RWPE1 (cell line): ENCODE measurements around the gene ZSCAN5B.

Experiments
- CTCF ChIA-PET: fragments of 350-600 bp; sonication (Branson Sonifier 250); formaldehyde crosslinking; extraction: SDS; loops from one replicate; lab custom pipeline; 2021; lab: Yijun Ruan, JAX
- POLR2A ChIA-PET: fragments of 400-600 bp; formaldehyde crosslinking; extraction: SDS; loops from one replicate; lab custom pipeline; 2020; ENCODE audit warnings: antibody characterized with exemption; ENCODE audit not compliant: low non-redundant PET; lab: Yijun Ruan, JAX
- DNase-seq: peaks from one replicate; pipeline ENCODE4 v3.0.0; 2012; ENCODE audit warnings: low spot score
- H3K27ac ChIP-seq: fragments of 450-650 bp; 2 replicates; pipeline ENCODE4 v1.5.1; 2017
- TF ChIP-seq, protein P1 (sequence below): fragments of 450-650 bp; conservative IDR thresholded peaks from 2 replicates; pipeline ENCODE4 v1.5.1; 2017; ENCODE audit warnings: low read depth, mild to moderate bottlenecking

Gene ZSCAN5B

DNA sequence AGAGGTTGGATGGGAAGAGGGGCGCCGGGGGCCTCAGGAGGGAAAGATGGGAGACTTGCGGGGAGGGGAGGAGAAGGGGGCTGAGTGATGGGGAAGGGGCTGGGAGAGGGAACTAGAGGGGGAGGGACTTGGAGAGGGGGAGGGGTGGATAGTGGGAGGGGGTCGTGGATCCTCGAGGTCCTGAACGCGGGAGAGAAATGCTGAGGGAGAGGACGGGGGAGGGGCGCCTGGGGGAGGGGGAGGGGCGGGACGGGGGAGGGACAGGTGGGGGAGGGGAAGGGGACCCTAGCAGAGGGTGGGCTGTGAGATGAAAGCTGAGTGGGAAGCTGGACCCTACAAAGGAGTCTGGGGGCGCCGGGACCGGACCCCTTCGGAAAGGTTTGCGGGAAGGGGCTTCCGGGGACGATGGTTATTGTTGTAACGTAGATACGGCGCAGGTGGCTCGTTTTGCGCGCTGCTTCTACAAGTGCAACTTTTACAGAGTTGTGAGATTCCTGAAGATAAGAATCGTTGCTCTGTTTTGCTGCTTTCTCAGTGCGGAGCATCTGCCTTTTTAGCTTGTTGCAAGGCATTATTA lies 56.1 kb downstream of the ZSCAN5B start:
- peak overlapping the region; percentile 89 for H3K27ac ChIP-seq
- no peak for DNase-seq
- ChIA-PET POLR2A (interaction anchor here (0.6 kb wide), 1 partner anchor 75 kb away, joined by 3 read pairs; no protein-coding TSS in a partner anchor), CTCF (interaction anchor here (0.6 kb wide), 1 partner anchor 122 kb away, joined by 5 read pairs; no protein-coding TSS in a partner anchor)
- TF ChIP-seq, protein P1, sequence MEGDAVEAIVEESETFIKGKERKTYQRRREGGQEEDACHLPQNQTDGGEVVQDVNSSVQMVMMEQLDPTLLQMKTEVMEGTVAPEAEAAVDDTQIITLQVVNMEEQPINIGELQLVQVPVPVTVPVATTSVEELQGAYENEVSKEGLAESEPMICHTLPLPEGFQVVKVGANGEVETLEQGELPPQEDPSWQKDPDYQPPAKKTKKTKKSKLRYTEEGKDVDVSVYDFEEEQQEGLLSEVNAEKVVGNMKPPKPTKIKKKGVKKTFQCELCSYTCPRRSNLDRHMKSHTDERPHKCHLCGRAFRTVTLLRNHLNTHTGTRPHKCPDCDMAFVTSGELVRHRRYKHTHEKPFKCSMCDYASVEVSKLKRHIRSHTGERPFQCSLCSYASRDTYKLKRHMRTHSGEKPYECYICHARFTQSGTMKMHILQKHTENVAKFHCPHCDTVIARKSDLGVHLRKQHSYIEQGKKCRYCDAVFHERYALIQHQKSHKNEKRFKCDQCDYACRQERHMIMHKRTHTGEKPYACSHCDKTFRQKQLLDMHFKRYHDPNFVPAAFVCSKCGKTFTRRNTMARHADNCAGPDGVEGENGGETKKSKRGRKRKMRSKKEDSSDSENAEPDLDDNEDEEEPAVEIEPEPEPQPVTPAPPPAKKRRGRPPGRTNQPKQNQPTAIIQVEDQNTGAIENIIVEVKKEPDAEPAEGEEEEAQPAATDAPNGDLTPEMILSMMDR: no peak

DNA sequence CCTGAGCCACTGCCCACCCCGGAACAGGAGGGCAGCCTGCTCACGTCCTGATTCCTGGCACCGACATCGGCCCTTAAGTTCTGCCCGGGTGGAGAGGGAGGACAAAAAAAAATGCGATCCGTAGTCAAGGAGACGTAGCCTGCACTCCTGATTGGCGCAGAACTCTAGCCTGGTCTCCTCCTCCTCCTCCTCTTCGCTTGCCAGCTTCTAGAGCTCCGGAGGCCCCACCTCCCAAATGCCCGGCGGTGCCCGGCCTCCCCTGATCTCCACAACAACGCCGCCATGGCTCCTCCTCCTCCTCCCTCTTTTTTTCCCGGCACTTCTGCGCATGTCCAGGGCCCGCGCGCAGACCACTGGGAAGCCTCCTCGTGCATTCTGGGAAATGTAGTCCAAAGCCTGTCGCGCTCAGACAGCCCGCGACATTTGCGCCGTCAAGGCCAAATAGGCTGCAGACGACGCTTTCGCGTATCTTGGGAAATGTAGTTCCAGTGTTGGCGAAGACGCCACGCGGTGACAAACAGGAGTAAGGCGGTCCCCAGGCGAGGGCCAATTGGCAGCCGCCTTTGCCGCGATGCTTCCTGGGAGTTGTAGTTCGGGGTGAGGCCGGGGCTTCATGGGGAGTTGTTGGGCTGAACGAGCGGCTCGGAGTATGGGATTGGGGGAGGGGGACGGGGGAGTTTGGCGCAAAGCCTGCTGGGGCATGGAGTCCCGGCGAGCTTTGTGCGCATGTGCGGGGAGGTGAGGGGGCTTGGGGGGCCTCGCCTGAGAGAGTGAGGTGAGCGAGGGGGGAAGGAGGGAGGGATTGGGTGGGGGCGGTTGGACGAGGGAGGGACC lies 56.8 kb downstream of the ZSCAN5B start, which contains the start of gene ZNF444:
Gene ZNF444 (plus strand): TSS at position 705 of the 834 bp plus-strand sequence. CDS start 5,625 bp downstream, outside the sequence.
- CTCF ChIA-PET: interaction anchor here (0.6 kb wide), 1 partner anchor 123 kb away, joined by 5 read pairs; no protein-coding TSS in a partner anchor
- POLR2A ChIA-PET: interaction anchor here (0.6 kb wide), 1 partner anchor 75 kb away, joined by 3 read pairs; no protein-coding TSS in a partner anchor
- DNase-seq: peak; percentile 98
- TF ChIP-seq, protein P1: no peak
- H3K27ac ChIP-seq: peak within 1 kb of the TSS; percentile 89

DNA sequence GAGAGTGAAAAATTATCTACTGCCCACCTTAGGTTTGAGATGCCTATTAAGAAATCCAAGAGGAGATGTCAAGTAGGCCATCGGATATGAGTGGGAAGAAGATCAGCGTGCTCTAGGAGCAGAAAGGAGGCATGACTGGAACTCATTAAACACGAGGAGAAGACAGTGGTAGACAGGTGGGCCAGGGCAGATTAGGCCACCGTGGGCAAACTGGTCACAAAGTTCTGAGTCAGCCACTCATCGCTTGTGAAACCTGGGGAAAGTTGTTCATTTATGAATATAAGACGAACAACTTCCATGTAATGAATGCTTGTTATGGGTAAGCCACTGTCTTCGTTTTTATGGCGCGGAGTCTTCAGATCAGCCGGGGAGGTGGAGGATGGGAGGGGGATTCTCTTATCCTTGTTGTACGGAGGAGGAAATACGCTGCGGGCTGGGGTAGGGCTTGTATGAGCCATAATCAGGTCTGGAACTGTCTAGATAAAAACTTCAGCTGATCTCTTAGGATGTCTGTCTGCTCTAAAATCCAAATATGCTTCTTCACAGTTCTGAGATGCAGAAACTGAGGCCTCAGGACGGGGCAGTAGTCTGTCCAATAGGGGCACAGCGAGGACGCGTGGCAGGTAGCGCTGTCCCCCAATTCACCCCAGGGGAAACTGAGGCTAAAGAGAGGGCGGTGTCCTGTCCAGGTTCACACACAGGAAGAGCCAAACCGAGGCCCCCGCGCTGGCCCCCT lies 57.6 kb downstream of the ZSCAN5B start:
- peak overlapping the region; percentile 89 for H3K27ac ChIP-seq

More for the DNA sequence above, 57.6 kb downstream of the ZSCAN5B start:
- DNase-seq: no peak
- ChIA-PET POLR2A (no interaction called here), CTCF (no interaction called here)
- TF ChIP-seq, protein P1: no peak
